GM12865 (cell line): ENCODE data around the gene RABGGTA.

ENCODE experiments used
- DNase-seq: peaks from one replicate; pipeline ENCODE4 v3.0.0; 2010; ENCODE audit warnings: low read depth
- H3K4me3 ChIP-seq: 2 replicates; pipeline ENCODE4 v1.5.1; 2011; ENCODE audit warnings: mild to moderate bottlenecking, low read depth, low read length, control low read depth
- TF ChIP-seq, protein P1 (sequence below): IDR thresholded peaks from 2 replicates; pipeline ENCODE4 v1.5.1; 2011; ENCODE audit warnings: low read length, control low read depth, low read depth, inconsistent platforms; ENCODE audit not compliant: insufficient read depth; ENCODE audit errors: missing control alignments

The RABGGTA gene, protein sequence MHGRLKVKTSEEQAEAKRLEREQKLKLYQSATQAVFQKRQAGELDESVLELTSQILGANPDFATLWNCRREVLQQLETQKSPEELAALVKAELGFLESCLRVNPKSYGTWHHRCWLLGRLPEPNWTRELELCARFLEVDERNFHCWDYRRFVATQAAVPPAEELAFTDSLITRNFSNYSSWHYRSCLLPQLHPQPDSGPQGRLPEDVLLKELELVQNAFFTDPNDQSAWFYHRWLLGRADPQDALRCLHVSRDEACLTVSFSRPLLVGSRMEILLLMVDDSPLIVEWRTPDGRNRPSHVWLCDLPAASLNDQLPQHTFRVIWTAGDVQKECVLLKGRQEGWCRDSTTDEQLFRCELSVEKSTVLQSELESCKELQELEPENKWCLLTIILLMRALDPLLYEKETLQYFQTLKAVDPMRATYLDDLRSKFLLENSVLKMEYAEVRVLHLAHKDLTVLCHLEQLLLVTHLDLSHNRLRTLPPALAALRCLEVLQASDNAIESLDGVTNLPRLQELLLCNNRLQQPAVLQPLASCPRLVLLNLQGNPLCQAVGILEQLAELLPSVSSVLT

GRCh38 chr14:24271134-24271833 is at the start of gene RABGGTA:
Gene RABGGTA, minus strand, starts transcription at chr14:24271597. Its CDS starts 482 bp downstream, at chr14:24271115.
- H3K4me3 ChIP-seq: peak within 1 kb of the TSS; percentile 92
- TF ChIP-seq, protein P1, sequence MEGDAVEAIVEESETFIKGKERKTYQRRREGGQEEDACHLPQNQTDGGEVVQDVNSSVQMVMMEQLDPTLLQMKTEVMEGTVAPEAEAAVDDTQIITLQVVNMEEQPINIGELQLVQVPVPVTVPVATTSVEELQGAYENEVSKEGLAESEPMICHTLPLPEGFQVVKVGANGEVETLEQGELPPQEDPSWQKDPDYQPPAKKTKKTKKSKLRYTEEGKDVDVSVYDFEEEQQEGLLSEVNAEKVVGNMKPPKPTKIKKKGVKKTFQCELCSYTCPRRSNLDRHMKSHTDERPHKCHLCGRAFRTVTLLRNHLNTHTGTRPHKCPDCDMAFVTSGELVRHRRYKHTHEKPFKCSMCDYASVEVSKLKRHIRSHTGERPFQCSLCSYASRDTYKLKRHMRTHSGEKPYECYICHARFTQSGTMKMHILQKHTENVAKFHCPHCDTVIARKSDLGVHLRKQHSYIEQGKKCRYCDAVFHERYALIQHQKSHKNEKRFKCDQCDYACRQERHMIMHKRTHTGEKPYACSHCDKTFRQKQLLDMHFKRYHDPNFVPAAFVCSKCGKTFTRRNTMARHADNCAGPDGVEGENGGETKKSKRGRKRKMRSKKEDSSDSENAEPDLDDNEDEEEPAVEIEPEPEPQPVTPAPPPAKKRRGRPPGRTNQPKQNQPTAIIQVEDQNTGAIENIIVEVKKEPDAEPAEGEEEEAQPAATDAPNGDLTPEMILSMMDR: peak; percentile 88
- DNase-seq: peak; percentile 98

DNA sequence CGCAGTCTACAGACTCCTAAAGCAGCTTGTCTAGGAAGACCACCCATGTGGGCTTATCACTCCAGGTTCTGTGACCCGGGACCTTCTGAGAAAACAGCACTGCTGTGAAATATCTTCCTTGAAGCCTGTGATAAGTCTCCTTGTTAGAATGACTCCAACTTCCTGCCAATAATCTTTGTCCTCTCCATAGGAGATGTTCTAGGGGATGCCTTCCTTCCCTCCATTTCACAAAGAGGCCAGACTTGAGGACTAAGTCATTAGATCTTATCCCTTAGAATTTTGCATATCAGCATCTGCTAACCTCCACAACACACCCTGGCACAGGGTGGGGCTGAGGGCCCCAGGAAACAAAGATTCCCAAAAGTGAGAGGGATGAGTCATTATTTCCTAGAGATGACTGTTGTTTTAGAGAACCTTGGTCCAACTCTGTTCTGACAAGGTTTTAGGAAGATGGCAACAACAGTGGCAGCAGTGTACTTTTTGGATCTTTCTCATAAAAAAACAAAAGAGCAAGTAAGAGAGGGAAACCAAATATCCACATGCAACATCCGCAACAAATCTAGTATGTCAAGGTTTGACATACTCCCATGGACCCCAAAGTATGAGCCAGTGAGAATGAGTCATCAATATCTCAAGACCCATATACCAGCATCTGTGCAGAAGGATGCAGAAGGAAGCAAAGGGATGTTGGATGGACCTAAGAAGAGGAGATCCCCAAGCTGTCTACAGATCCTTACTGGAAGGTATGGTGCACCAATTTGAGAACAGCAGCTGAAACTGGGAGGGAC is 45.9 kb upstream of the RABGGTA start:
- DNase-seq: no peak
- TF ChIP-seq, protein P1: no peak

DNA sequence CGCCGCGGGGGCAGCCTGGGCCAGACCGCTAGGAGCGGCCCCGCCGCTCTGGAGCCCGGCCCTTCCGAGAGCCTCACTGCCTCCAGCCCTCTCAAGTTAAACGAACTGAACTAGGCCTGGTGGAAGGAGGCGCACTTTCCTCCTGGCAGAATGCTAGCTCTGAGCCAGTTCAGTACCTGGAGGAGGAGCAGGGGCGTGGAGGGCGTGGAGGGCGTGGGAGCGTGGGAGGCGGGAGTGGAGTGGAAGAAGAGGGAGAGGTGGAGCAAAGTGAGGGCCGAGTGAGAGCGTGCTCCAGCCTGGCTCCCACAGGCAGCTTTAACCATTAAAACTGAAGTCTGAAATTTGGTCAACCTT is 45.2 kb upstream of the RABGGTA start:
- H3K4me3 ChIP-seq: no peak overlapping the region

More for the DNA sequence above, 45.9 kb upstream of the RABGGTA start:
- no peak overlapping the region for H3K4me3 ChIP-seq

DNA sequence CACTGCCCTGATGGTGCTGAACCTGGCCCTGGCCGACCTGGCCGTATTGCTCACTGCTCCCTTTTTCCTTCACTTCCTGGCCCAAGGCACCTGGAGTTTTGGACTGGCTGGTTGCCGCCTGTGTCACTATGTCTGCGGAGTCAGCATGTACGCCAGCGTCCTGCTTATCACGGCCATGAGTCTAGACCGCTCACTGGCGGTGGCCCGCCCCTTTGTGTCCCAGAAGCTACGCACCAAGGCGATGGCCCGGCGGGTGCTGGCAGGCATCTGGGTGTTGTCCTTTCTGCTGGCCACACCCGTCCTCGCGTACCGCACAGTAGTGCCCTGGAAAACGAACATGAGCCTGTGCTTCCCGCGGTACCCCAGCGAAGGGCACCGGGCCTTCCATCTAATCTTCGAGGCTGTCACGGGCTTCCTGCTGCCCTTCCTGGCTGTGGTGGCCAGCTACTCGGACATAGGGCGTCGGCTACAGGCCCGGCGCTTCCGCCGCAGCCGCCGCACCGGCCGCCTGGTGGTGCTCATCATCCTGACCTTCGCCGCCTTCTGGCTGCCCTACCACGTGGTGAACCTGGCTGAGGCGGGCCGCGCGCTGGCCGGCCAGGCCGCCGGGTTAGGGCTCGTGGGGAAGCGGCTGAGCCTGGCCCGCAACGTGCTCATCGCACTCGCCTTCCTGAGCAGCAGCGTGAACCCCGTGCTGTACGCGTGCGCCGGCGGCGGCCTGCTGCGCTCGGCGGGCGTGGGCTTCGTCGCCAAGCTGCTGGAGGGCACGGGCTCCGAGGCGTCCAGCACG is 44.6 kb upstream of the RABGGTA start:
- no peak for DNase-seq
- TF ChIP-seq, protein P1: no peak
- H3K4me3 ChIP-seq: no peak overlapping the region

More for the DNA sequence above, 45.2 kb upstream of the RABGGTA start:
- TF ChIP-seq, protein P1: no peak
- DNase-seq: no peak

DNA sequence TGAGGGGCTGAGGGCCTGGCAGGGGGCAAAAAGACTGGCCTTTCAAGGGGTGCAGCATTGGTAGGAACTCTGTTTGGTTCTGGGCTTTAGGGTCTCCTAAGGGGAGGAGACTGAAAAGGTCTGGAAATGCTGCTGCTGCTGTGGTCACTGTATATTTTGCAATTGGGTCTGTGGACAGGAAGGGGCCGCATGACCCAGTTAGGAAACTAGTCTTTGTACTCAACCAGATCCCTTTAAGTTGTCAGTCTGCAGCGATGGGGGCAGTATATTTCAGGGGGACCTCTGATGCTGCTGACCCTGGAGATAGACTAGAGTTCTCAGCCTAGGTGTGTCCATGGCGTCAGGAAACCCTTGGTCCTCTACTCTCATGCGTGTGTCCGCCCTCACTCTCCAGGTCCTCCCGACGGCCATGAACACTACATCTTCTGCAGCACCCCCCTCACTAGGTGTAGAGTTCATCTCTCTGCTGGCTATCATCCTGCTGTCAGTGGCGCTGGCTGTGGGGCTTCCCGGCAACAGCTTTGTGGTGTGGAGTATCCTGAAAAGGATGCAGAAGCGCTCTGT is 43.9 kb upstream of the RABGGTA start:
- TF ChIP-seq, protein P1: no peak
- H3K4me3 ChIP-seq: no peak overlapping the region
- DNase-seq: no peak
